WTC11 (cell line): ENCODE measurements around the gene SLC6A8. TPM values are rescaled to one million over a fixed set of nuclear protein-coding genes. Genes with fewer than 3 reads are reported as not detected.

Experiments
- ATAC-seq: fragments of 200-7000 bp; cut with Tn5 transposase; 2 replicates; pipeline ENCODE4 v1.10.0; 2021; ENCODE audit warnings: mild to moderate bottlenecking, moderate library complexity
- Bru-seq: library from RNA; stranded (reverse); fragments of 400-500 nt; gene quantifications from one replicate; lab custom pipeline; 2021; lab: Mats Ljungman, UMichigan
- CTCF ChIA-PET: fragments of 300-600 bp; sonication (Branson Sonifier 250); formaldehyde crosslinking; loops from one replicate; lab custom pipeline; 2021; ENCODE audit warnings: antibody characterized with exemption; lab: Charles Lee
- POLR2A ChIA-PET: fragments of 350-600 bp; sonication (Branson Sonifier 250); formaldehyde crosslinking; loops from one replicate; lab custom pipeline; 2021; ENCODE audit warnings: antibody characterized with exemption; lab: Charles Lee
- DNase-seq: peaks from one replicate; pipeline ENCODE4 v3.0.0; 2021; ENCODE audit warnings: low spot score
- H3K27ac Mint-ChIP-seq: 2 replicates; pipeline ENCODE4 v1.8.0; 2021; ENCODE audit warnings: mixed read lengths
- H3K27me3 Mint-ChIP-seq: 2 replicates; pipeline ENCODE4 v1.8.0; 2021; ENCODE audit warnings: low read depth, mild to moderate bottlenecking, moderate library complexity, mixed read lengths
- H3K36me3 Mint-ChIP-seq: 2 replicates; pipeline ENCODE4 v1.8.0; 2021; ENCODE audit warnings: mixed read lengths
- H3K4me1 Mint-ChIP-seq: 2 replicates; pipeline ENCODE4 v1.8.0; 2022; ENCODE audit warnings: mixed read lengths
- H3K4me3 Mint-ChIP-seq: 2 replicates; pipeline ENCODE4 v1.8.0; 2021; ENCODE audit warnings: mild to moderate bottlenecking, moderate library complexity, mixed read lengths
- H3K9me3 Mint-ChIP-seq: 2 replicates; pipeline ENCODE4 v1.8.0; 2021; ENCODE audit warnings: mixed read lengths
- GRHL2 ChIP-seq: fragments of 250-450 bp; sonication (Bioruptor Pico); IDR thresholded peaks from 2 replicates; pipeline ENCODE4 v1.8.0; 2022; ENCODE audit warnings: mild to moderate bottlenecking, moderate library complexity; ENCODE audit not compliant: insufficient replicate concordance, severe bottlenecking
- MYBL2 ChIP-seq: sonication (generic); formaldehyde crosslinking; IDR thresholded peaks from 2 replicates; pipeline ENCODE4 v1.8.1; 2023; ENCODE audit warnings: mild to moderate bottlenecking, moderate library complexity, missing genetic modification reagents
- RORB ChIP-seq: fragments of 250-450 bp; sonication (Bioruptor Pico); IDR thresholded peaks from 2 replicates; pipeline ENCODE4 v1.9.0; 2021; ENCODE audit warnings: mild to moderate bottlenecking
- ZNF263 ChIP-seq: sonication (generic); formaldehyde crosslinking; IDR thresholded peaks from 2 replicates; pipeline ENCODE4 v1.8.1; 2022; ENCODE audit warnings: low read depth, mild to moderate bottlenecking, moderate library complexity, missing genetic modification reagents
- ZNF396 ChIP-seq: fragments of 250-450 bp; sonication (Bioruptor Pico); IDR thresholded peaks from 2 replicates; pipeline ENCODE4 v1.8.0; 2021; ENCODE audit warnings: mild to moderate bottlenecking, moderate library complexity, borderline replicate concordance
- ZNF423 ChIP-seq: fragments of 250-450 bp; sonication (Bioruptor Pico); IDR thresholded peaks from 2 replicates; pipeline ENCODE4 v2.1.2; 2022; ENCODE audit warnings: mild to moderate bottlenecking, moderate library complexity
- long read RNA-seq, 3 experiments: library from RNA in 1 of 3; library from capped mRNA in 1 of 3; library from polyadenylated mRNA in 1 of 3; unstranded in 2 of 3; stranded (forward) in 1 of 3; transcript quantifications; one replicate each; pipeline ENCODE4 v2.0.0, GENCODE V29; 2021
- total RNA-seq: library from RNA; stranded (reverse); gene quantifications from 3 replicates; pipeline ENCODE4 v1.2.3, GENCODE V29; 2021
- TF ChIP-seq, protein P1 (sequence below): sonication (generic); formaldehyde crosslinking; IDR thresholded peaks from 2 replicates; pipeline ENCODE4 v1.8.1; 2023; ENCODE audit warnings: mild to moderate bottlenecking, missing genetic modification reagents, borderline replicate concordance
- TF ChIP-seq, protein P2 (sequence below): fragments of 250-450 bp; sonication (Bioruptor Pico); IDR thresholded peaks from 2 replicates; pipeline ENCODE4 v2.1.2; 2022; ENCODE audit warnings: mild to moderate bottlenecking, moderate library complexity
- TF ChIP-seq, protein P3 (sequence below): sonication (generic); formaldehyde crosslinking; IDR thresholded peaks from 2 replicates; pipeline ENCODE4 v1.8.0; 2022; ENCODE audit warnings: missing genetic modification reagents
- TF ChIP-seq, protein P4 (sequence below): sonication (generic); formaldehyde crosslinking; IDR thresholded peaks from 2 replicates; pipeline ENCODE4 v1.8.0; 2023; ENCODE audit warnings: mild to moderate bottlenecking, missing genetic modification reagents
- TF ChIP-seq, protein P5 (sequence below): sonication (generic); formaldehyde crosslinking; IDR thresholded peaks from 2 replicates; pipeline ENCODE4 v1.8.1; 2023; ENCODE audit warnings: mild to moderate bottlenecking, missing genetic modification reagents
- TF ChIP-seq, protein P6 (sequence below): fragments of 200-600 bp; IDR thresholded peaks from 2 replicates; pipeline ENCODE4 v1.8.0; 2022; ENCODE audit warnings: antibody characterized with exemption

The SLC6A8 gene
- total RNA-seq (102 to 112 TPM (median 110 TPM) in 3 replicates), Bru-seq, nascent RNA (percentile 57 among the genes with signal in this experiment)
- long read RNA-seq, experiment 1, transcript SLC6A8-201 (13 exons, 3,763 nt) = major isoform, 199 of 272 reads
- long read RNA-seq, experiment 1, partial matches to known transcripts = 42 of 272 reads
- long read RNA-seq, experiment 1, other reads (novel, unspliced or antisense) = 31 of 272 reads
- long read RNA-seq, experiment 2, transcript SLC6A8-201 (13 exons, 3,763 nt) = major isoform, 38 of 117 reads
- long read RNA-seq, experiment 2, partial matches to known transcripts = 30 of 117 reads
- long read RNA-seq, experiment 2, other reads (novel, unspliced or antisense) = 49 of 117 reads
- long read RNA-seq, experiment 3, partial matches to known transcripts = 5 of 5 reads
- long read RNA-seq, experiment 3, other reads (novel, unspliced or antisense) = 0 of 5 reads

DNA sequence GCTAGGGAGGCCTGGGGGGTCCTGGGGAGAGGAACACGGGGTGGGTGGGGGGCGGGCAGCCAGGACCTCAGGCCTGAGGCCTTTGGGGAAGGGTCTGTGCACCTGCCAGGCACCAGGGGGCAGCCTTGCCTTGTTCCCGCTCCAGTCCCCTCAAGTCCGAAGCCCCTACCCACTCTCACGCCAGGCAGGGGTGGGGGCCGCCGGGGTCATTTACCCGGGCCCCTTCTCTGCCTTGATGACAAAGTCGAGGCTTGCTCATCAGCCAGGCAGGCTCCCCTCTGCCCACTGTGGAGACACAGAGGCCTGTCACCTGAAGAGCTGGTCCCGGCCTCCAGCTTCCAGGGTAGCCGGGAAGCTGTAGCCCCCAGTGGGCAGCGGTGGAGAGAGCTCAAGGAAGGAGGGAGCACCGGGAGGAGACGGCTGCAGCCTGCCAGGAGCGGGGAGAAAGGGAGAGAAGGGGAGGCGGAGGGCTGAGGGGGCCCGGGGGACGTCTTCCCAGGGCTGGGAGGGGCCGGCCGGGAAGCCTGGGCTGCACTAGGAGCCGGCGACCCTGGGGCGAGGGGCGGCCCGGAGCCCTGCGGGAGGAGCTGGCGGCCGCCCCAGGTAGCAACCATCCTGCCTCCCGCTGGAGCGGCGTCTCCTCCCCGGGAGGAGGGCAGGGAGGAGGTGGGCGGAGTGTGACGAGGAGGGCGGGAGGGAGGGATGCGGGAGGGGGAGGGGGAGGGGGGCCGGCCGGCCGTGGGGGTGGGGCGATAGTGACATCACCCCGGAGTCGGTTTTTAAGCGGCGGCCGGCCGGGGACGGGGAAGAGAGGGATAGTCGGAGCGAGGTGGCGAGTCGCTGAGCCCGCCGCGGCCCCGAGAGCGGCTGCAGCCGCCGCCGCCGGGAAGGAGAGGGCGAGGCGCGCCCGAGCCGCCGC lies at the start of gene SLC6A8:
TSS of gene SLC6A8 (plus strand) at position 806 of the 919 bp plus-strand sequence. CDS start 649 bp downstream, outside the sequence.
- H3K27me3 Mint-ChIP-seq = no peaks in the 10 kb centered on the region; the same call in 1 of the 2 replicates

DNA sequence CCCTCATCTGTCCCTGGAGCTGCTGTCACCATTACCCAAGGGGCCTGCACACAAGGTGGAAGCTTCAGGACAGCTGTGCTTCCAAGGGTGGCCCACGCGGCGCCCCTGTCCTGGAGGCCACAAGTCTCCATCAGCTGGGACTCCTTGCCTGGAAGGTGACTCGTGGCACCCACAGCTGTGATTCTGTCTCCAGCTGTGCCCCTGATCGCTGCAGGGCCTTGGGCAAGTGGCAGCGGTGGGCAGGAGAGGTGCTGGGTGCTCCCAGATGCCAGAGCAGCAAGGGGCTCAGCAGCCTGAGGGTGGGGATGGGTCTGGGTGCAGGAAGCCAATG lies 49.7 kb upstream of the SLC6A8 start:
- Mint-ChIP-seq H3K4me1 (peaks cover 10% of the 10 kb centered on the region), H3K36me3 (no peaks in the 10 kb centered on the region), H3K27ac (no peak overlapping the region), H3K9me3 (no peaks in the 10 kb centered on the region), H3K27me3 (peaks cover 23% of the 10 kb centered on the region), H3K4me3 (no peak overlapping the region)
- CTCF ChIA-PET = interaction anchor here (3.1 to 3.8 kb wide), 2 partner anchors 9 to 30 kb away, joined by 66 to 106 read pairs; partner anchors contain the start of gene DUSP9
- POLR2A ChIA-PET = no interaction called here
- ATAC-seq (no peak), DNase-seq (no peak)
- no peak for TF ChIP-seq MYBL2 (CRISPR knock-in tag)
- TF ChIP-seq, protein P1, sequence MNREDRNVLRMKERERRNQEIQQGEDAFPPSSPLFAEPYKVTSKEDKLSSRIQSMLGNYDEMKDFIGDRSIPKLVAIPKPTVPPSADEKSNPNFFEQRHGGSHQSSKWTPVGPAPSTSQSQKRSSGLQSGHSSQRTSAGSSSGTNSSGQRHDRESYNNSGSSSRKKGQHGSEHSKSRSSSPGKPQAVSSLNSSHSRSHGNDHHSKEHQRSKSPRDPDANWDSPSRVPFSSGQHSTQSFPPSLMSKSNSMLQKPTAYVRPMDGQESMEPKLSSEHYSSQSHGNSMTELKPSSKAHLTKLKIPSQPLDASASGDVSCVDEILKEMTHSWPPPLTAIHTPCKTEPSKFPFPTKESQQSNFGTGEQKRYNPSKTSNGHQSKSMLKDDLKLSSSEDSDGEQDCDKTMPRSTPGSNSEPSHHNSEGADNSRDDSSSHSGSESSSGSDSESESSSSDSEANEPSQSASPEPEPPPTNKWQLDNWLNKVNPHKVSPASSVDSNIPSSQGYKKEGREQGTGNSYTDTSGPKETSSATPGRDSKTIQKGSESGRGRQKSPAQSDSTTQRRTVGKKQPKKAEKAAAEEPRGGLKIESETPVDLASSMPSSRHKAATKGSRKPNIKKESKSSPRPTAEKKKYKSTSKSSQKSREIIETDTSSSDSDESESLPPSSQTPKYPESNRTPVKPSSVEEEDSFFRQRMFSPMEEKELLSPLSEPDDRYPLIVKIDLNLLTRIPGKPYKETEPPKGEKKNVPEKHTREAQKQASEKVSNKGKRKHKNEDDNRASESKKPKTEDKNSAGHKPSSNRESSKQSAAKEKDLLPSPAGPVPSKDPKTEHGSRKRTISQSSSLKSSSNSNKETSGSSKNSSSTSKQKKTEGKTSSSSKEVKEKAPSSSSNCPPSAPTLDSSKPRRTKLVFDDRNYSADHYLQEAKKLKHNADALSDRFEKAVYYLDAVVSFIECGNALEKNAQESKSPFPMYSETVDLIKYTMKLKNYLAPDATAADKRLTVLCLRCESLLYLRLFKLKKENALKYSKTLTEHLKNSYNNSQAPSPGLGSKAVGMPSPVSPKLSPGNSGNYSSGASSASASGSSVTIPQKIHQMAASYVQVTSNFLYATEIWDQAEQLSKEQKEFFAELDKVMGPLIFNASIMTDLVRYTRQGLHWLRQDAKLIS = no peak
- TF ChIP-seq, protein P2, sequence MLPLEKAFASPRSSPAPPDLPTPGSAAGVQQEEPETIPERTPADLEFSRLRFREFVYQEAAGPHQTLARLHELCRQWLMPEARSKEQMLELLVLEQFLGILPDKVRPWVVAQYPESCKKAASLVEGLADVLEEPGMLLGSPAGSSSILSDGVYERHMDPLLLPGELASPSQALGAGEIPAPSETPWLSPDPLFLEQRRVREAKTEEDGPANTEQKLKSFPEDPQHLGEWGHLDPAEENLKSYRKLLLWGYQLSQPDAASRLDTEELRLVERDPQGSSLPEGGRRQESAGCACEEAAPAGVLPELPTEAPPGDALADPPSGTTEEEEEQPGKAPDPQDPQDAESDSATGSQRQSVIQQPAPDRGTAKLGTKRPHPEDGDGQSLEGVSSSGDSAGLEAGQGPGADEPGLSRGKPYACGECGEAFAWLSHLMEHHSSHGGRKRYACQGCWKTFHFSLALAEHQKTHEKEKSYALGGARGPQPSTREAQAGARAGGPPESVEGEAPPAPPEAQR (CRISPR knock-in tag) = no peak
- TF ChIP-seq, protein P3, sequence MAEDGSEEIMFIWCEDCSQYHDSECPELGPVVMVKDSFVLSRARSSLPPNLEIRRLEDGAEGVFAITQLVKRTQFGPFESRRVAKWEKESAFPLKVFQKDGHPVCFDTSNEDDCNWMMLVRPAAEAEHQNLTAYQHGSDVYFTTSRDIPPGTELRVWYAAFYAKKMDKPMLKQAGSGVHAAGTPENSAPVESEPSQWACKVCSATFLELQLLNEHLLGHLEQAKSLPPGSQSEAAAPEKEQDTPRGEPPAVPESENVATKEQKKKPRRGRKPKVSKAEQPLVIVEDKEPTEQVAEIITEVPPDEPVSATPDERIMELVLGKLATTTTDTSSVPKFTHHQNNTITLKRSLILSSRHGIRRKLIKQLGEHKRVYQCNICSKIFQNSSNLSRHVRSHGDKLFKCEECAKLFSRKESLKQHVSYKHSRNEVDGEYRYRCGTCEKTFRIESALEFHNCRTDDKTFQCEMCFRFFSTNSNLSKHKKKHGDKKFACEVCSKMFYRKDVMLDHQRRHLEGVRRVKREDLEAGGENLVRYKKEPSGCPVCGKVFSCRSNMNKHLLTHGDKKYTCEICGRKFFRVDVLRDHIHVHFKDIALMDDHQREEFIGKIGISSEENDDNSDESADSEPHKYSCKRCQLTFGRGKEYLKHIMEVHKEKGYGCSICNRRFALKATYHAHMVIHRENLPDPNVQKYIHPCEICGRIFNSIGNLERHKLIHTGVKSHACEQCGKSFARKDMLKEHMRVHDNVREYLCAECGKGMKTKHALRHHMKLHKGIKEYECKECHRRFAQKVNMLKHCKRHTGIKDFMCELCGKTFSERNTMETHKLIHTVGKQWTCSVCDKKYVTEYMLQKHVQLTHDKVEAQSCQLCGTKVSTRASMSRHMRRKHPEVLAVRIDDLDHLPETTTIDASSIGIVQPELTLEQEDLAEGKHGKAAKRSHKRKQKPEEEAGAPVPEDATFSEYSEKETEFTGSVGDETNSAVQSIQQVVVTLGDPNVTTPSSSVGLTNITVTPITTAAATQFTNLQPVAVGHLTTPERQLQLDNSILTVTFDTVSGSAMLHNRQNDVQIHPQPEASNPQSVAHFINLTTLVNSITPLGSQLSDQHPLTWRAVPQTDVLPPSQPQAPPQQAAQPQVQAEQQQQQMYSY (CRISPR knock-in tag) = no peak
- TF ChIP-seq, protein P4, sequence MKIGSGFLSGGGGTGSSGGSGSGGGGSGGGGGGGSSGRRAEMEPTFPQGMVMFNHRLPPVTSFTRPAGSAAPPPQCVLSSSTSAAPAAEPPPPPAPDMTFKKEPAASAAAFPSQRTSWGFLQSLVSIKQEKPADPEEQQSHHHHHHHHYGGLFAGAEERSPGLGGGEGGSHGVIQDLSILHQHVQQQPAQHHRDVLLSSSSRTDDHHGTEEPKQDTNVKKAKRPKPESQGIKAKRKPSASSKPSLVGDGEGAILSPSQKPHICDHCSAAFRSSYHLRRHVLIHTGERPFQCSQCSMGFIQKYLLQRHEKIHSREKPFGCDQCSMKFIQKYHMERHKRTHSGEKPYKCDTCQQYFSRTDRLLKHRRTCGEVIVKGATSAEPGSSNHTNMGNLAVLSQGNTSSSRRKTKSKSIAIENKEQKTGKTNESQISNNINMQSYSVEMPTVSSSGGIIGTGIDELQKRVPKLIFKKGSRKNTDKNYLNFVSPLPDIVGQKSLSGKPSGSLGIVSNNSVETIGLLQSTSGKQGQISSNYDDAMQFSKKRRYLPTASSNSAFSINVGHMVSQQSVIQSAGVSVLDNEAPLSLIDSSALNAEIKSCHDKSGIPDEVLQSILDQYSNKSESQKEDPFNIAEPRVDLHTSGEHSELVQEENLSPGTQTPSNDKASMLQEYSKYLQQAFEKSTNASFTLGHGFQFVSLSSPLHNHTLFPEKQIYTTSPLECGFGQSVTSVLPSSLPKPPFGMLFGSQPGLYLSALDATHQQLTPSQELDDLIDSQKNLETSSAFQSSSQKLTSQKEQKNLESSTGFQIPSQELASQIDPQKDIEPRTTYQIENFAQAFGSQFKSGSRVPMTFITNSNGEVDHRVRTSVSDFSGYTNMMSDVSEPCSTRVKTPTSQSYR (CRISPR knock-in tag) = no peak
- TF ChIP-seq, protein P5, sequence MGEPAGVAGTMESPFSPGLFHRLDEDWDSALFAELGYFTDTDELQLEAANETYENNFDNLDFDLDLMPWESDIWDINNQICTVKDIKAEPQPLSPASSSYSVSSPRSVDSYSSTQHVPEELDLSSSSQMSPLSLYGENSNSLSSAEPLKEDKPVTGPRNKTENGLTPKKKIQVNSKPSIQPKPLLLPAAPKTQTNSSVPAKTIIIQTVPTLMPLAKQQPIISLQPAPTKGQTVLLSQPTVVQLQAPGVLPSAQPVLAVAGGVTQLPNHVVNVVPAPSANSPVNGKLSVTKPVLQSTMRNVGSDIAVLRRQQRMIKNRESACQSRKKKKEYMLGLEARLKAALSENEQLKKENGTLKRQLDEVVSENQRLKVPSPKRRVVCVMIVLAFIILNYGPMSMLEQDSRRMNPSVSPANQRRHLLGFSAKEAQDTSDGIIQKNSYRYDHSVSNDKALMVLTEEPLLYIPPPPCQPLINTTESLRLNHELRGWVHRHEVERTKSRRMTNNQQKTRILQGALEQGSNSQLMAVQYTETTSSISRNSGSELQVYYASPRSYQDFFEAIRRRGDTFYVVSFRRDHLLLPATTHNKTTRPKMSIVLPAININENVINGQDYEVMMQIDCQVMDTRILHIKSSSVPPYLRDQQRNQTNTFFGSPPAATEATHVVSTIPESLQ (CRISPR knock-in tag) = no peak

More for the DNA sequence above, at the start of gene SLC6A8:
- DNase-seq = peak; percentile 65
- peak; percentile 38 for ATAC-seq
- TF ChIP-seq, protein P6, sequence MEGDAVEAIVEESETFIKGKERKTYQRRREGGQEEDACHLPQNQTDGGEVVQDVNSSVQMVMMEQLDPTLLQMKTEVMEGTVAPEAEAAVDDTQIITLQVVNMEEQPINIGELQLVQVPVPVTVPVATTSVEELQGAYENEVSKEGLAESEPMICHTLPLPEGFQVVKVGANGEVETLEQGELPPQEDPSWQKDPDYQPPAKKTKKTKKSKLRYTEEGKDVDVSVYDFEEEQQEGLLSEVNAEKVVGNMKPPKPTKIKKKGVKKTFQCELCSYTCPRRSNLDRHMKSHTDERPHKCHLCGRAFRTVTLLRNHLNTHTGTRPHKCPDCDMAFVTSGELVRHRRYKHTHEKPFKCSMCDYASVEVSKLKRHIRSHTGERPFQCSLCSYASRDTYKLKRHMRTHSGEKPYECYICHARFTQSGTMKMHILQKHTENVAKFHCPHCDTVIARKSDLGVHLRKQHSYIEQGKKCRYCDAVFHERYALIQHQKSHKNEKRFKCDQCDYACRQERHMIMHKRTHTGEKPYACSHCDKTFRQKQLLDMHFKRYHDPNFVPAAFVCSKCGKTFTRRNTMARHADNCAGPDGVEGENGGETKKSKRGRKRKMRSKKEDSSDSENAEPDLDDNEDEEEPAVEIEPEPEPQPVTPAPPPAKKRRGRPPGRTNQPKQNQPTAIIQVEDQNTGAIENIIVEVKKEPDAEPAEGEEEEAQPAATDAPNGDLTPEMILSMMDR = peak; percentile 31; the same call in 1 of the 2 replicates
- TF ChIP-seq RORB (no peak), ZNF263 (CRISPR knock-in tag) (peak; percentile 68; the same call in 1 of the 2 replicates), GRHL2 (CRISPR knock-in tag) (no peak), MYBL2 (CRISPR knock-in tag) (no peak), ZNF396 (no peak), ZNF423 (CRISPR knock-in tag) (peak; percentile 38; the same call in 1 of the 2 replicates)
- Mint-ChIP-seq H3K4me1 (peaks cover 18% of the 10 kb centered on the region), H3K9me3 (peaks cover 5% of the 10 kb centered on the region), H3K27ac (peak within 1 kb of the TSS; percentile 85), H3K36me3 (peaks cover 6% of the 10 kb centered on the region), H3K4me3 (peak within 1 kb of the TSS; percentile 61)
- ChIA-PET CTCF (interaction anchor here (0.6 to 4.9 kb wide), 11 partner anchors 17 to 279 kb away, joined by 3 to 143 read pairs (median 4); partner anchors contain the start of genes CCNQ and PNCK), POLR2A (interaction anchor here (0.7 to 1.3 kb wide), 2 partner anchors 14 to 89 kb away, joined by 3 to 4 read pairs; partner anchors contain the start of genes CCNQ and PNCK)
